NCI-H2029 (cell line): Measurements from ENCODE around the gene LRRC8E.
A peak's percentile ranks its signal among the peaks of the same experiment; 100 is the strongest.

Experiments used
- DNase-seq: peaks from one replicate; lab custom pipeline; 2025; lab: John Stamatoyannopoulos, UW

LRRC8E gene

DNA sequence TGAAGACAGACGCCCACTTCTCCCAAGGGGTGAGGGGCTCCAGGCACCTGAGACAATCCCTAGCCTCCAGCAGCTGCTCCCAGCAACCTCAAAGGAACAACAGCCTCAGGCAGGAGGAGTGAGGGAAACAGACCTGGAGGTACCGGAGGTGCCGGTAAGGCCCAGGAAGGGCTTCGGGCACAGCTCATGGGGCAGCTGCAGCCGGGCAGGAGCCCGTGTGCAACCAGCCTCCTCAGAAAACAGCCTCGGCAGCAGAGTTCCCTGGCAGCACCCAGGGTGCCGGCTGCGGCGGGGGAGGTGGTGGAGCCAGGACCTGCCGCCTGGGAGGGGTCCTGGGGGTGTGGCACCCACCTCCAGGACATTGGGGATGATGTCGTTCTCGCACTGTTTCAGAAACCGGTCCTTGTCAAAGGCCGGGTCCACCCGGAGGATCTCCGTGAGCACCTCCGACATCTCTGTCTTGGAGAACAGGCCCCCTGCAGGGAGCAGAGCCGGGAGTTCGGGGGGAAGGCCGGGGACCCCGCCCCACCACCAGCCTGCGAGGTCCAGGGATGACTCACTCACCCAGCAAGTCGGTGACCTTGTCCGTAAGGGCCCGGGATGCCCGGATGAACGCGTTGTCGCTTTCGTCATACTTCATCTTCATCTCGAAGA is 44.1 kb downstream of the LRRC8E start:
- no peak for DNase-seq

DNA sequence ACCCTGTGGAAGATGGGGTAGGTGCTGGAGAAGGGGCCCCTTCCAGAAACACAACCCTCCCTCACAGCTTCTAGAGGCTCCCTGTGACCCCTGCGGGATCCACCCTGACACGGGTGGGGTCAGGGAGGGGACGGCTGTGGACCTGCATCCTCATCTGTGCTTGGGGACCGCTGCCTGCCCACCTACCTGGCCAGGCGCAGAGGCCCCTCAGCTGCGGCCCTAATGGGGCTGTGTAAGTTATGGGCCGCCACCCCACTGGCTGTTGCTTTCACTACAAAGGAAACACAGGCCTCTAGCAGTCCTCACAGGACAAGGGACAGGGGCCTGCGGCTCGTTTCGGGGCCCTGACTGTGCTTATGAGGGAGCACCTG is 44.6 kb downstream of the LRRC8E start:
- DNase-seq, result no peak

DNA sequence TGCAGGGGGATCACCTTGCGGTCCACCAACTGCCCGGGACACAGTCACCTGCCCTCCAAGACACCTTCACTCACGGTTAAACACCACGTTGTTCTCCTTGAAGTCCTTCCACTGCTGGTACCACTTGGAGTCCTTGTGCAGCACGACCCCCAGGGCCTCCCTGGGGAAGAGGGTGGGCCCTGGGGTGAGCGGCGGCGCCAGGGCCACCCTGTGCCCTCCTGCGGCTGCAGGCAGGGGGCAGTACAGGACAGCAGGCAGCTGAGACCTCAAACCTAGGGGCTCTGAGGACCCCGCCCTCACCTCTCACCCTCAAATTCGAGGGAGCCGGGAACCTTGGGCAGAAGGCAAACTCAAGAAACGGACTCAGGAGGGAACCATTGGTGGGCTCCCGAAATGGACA is 45.1 kb downstream of the LRRC8E start:
- DNase-seq, result no peak

DNA sequence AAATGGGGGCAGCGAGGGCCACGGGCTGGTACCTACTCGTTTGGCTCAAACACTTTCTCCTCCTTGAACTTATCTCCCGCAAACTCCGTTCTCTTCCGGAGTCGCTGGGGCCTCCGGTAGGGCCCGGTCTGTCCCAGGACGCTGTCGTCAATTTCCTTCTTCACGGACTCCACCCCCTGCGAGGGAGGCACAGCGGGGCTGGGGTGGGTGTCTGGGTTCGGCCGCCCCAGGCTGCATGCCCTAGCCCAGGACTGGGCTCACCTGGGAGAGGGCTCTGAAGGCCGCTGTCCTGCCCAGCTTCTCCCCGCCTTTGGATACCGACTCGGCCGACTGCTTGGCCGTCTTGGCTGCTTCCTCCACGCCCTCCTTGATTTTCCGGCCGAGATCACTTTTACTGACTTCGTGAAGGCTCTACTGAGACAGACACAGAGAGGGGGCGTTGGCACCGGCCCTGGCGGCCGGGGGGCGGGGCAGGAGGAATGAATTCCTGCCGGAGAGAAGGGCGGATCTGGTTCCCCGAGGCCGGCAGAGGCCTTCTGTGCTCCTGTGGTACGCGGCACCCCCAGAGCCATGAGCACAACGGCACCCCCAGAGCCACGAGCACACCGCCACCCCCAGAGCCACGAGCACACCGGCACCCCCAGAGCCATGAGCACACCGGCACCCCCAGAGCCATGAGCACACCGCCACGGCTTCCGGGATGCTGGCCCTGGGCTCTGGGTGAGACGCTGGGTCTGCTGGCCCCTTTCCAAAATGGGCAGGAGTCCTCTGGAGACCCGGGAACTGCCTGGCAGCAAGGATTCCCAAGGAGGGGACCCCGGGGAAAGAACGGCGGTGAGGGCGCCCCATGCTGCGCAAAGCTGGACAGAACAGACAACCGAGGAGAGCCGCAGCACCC is 45.8 kb downstream of the LRRC8E start:
- no peak for DNase-seq

DNA sequence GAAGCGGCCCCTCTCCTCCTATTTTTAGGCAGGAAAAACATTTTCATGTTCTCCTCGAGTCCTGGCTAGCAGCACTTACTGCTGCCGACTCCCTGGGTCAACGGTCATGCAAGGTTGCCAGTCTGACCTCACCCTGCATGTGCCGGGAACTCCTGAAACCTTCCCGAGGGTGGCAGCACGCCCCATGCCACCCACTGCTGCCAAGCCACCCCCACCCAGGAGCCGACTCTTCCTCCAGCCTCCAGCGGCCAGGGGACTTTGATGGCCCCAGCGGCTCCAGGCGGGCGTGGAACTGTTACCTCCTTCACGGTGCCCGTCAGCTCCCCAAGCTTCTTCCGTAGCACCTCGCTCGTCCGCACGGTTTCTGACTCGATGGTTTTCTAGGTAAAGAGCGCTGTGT is 46.5 kb downstream of the LRRC8E start:
- no peak for DNase-seq

DNA sequence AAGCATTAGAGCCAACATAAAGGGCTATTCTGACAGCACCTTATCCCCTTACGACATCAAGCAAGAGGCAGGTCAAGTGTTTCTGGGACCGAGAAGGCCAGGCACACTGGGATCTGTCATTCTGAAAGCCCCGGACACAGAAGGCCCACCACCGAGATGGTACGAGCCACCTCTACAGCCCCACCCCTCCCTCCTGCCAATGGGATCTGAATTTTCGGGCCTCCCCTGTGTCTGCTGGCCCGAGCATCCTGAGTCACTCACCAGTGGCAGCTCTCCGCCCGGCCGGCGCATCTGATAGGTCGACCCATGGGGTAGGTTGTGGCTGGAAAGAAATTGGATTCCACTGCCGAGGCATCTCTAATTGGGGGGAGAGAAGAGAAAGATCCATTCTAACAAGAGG is 52.5 kb downstream of the LRRC8E start:
- DNase-seq, result no peak

DNA sequence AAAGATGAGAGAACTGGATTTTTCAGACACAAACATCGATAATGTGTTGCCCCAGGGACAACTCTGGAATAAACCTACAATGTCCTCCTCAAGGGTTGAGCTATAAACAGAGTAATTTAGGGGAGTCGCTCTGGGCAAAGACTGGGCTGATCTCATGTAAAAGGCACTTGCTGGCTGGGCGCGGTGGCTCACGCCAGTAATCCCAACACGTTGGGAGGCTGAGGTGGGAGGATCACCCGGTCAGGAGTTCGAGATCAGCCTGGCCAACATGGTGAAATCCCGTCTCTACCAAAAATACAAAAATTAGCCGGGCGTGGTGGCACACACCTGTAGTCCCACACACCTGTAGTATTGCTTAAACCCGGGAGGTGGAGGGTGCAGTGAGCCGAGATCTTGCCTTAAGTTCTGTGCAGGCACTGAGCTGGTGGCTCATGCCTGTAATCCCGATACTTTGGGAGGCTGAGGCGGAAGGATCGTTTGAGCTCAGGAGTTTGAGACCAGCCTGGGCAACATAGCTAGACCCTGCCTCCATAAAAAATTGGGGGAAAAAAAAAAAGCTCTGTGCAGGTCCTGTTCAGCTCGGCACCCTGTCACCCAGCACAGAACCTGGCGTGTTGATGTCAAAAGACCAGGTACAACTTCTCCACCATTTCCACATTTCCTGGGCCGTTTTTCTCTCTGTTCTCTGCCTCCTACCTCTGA is 53.7 kb downstream of the LRRC8E start:
- DNase-seq, result no peak

DNA sequence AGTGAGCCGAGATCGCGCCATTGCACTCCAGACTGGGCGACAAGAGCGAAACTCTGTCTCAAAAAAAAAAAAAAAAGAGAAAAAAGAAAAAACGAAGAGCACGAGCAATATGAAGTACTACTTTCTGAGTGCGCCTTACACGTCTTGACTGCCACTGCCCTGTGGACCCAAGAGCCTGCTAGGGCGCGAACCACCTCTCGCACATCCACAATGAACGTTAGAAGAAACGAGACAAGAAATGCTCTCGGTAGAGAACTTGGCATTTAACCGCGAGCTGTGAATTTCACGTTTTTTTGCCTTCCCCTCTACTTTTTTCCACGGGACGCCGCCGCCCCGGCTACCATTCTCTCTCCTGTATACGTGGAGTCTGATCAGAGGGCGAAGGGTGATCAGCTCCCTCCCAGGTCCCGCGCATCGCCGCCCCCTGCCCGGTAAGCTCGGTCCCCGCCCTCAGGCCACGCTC is 54.7 kb downstream of the LRRC8E start:
- DNase-seq, result no peak

DNA sequence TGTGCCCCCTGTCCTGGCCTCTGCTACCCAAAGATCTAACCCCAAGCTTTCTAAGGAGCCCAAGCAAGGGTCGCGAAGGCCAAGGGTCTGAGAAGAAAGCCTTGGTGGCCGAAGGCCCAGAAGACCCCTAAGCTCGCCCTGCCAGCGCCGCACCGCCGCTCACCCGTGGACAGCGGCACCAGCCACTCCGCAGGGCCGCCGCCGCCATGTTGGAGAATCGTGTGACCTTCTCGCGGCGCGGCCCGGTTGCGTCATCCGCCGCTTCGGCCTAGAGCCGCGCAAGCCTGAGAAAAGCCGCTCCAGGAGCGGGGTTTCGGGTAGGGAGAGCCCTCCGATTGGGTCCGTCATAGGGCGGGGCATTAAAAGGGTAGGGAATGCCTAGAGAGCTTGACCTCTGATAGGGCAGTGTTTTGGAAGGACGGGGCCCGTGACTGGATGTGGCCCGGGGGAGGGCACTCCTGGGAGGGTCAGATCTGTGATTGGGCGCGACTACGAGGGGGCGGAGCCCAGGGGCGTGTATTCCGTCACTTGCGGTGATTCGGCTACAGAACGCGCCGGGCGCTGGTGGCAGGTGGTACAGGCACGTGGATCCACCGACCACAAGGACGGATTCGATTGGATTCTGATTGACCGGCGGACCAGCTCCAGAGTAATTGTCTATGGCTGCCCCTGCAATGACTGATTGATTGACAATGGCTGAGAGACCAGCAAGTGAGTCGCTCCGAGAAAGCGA is 55.3 kb downstream of the LRRC8E start, which contains the start of gene TIMM44:
TSS of gene TIMM44 (minus strand) at position 223 of the 733 bp plus-strand sequence. CDS start at position 208, 15 bp downstream.
- DNase-seq, result peak; percentile 100

DNA sequence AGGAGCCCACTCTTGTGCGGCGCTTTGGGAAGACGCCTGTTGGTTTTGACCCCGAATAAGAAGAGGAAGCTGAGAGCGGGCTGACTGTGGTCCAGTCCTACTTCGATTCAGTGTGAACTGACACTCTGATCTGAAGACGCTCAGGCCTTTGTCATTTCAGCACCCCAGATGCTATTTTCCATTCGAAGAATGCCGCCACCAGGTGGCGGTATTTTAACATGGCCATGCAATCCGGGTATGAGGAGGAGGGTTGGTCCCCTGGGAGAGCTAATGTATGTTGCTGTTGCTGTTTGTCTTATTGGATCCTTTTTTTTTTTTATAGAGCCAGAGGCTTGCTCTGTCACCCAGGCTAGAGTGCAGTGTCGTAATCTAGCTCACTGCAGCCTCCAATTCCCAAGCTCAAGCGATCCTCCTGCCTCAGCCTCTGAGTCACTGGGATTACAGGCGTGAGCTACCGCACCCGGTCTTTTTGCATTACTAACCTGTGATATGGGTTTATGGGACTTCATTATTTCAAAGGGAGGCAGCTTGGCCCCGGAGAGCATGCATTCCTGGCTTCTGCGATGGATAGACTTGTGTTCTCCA is 56.0 kb downstream of the LRRC8E start:
- peak; percentile 88 for DNase-seq

DNA sequence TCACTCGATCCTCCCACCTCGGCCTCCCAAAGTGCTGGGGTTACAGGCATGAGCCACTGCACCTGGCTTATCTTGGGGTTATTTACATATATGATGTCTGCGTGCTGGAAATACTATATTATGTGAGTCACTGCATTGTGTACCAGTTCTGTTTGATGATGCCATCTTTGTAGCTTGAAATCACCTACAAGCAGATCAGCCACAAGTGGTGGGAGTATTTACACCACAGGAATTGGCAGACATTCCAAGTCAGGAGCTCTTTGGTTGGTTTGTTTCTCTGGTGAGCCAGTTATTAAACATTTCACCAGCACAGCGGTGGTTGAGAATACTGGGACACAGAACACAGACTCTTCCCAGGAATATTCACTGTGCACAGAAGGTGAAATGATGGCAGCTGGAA is 59.6 kb downstream of the LRRC8E start:
- no peak for DNase-seq
